HG02970 (cell line): ENCODE data around the gene KCNK2.
"Not testable (repeated sequence)": the region's sequence is repeated elsewhere in the genome, so short reads cannot be mapped to it uniquely, and the experiment has no call there.

Source experiments
- ATAC-seq: cut with Tn5 transposase; IDR thresholded peaks from one replicate; pipeline ENCODE4 v1.9.1; 2021; ENCODE audit warnings: mild to moderate bottlenecking, moderate library complexity, moderate number of reproducible peaks; ENCODE audit not compliant: unreplicated experiment, low FRiP score

The KCNK2 gene

GRCh38 chr1:215146240-215146975 lies 63.9 kb downstream of the KCNK2 start:
- ATAC-seq = no peak

GRCh38 chr1:215147024-215147423 lies 64.5 kb downstream of the KCNK2 start:
- ATAC-seq = no peak

GRCh38 chr1:215151841-215152549 lies 69.5 kb downstream of the KCNK2 start:
- no peak for ATAC-seq

GRCh38 chr1:215156232-215156631 lies 73.7 kb downstream of the KCNK2 start:
- ATAC-seq = no peak

GRCh38 chr1:215160351-215160750 lies 77.8 kb downstream of the KCNK2 start:
- ATAC-seq = no peak

- ATAC-seq = not testable (repeated sequence)
Observed at GRCh38 chr1:215163144-215163543, 80.6 kb downstream of the KCNK2 start.

GRCh38 chr1:215166886-215167285 lies 84.3 kb downstream of the KCNK2 start:
- ATAC-seq = no peak

- ATAC-seq = no peak
Observed at GRCh38 chr1:215181518-215181917, 99.0 kb downstream of the KCNK2 start.

- no peak for ATAC-seq
Observed at GRCh38 chr1:215185067-215185620, 102.6 kb downstream of the KCNK2 start.

GRCh38 chr1:215188302-215188950 lies 105.9 kb downstream of the KCNK2 start:
- ATAC-seq = no peak

GRCh38 chr1:215192306-215192705 lies 109.8 kb downstream of the KCNK2 start:
- ATAC-seq = no peak

GRCh38 chr1:215198021-215198420 lies 115.5 kb downstream of the KCNK2 start:
- ATAC-seq = no peak

- ATAC-seq = no peak
Observed at GRCh38 chr1:215200121-215200520, 117.6 kb downstream of the KCNK2 start.

GRCh38 chr1:215201283-215201682 lies 118.7 kb downstream of the KCNK2 start:
- ATAC-seq = no peak

- ATAC-seq = no peak
Observed at GRCh38 chr1:215202868-215203267, 120.3 kb downstream of the KCNK2 start.

GRCh38 chr1:215210167-215210566 lies 127.6 kb downstream of the KCNK2 start:
- no peak for ATAC-seq

- ATAC-seq = no peak
Observed at GRCh38 chr1:215215846-215216245, 133.3 kb downstream of the KCNK2 start.

GRCh38 chr1:215219372-215219771 lies 136.8 kb downstream of the KCNK2 start:
- ATAC-seq = no peak

- ATAC-seq = no peak
Observed at GRCh38 chr1:215220346-215220745, 137.8 kb downstream of the KCNK2 start.

GRCh38 chr1:215226757-215227156 lies 144.2 kb downstream of the KCNK2 start:
- no peak for ATAC-seq

- no peak for ATAC-seq
Observed at GRCh38 chr1:215228193-215228592, 145.7 kb downstream of the KCNK2 start.
